HepG2 (cell line): ENCODE data around the gene NINJ2. TPM values are rescaled to one million over a fixed set of nuclear protein-coding genes. Genes with fewer than 3 reads are reported as not detected.

ENCODE experiments used
- BATF2 ChIP-seq: sonication (generic); formaldehyde crosslinking; IDR thresholded peaks from 2 replicates; pipeline ENCODE4 v1.8.0; 2022; ENCODE audit warnings: mild to moderate bottlenecking, missing genetic modification reagents, moderate library complexity
- CBFB ChIP-seq: sonication (generic); formaldehyde crosslinking; IDR thresholded peaks from 2 replicates; pipeline ENCODE4 v1.4.0; 2020; ENCODE audit warnings: missing genetic modification reagents
- DDIT3 ChIP-seq: sonication (generic); formaldehyde crosslinking; IDR thresholded peaks from 2 replicates; pipeline ENCODE4 v1.4.0; 2020; ENCODE audit warnings: mild to moderate bottlenecking, missing genetic modification reagents
- ERF ChIP-seq: IDR thresholded peaks from 2 replicates; pipeline ENCODE4 v1.6.1; 2018; ENCODE audit warnings: missing biosample characterization, missing genetic modification reagents
- GFI1 ChIP-seq: sonication (generic); formaldehyde crosslinking; IDR thresholded peaks from 2 replicates; pipeline ENCODE4 v1.5.0; 2020; ENCODE audit warnings: missing genetic modification reagents, mild to moderate bottlenecking, borderline replicate concordance
- HMGXB4 ChIP-seq, 2 experiments: sonication (generic) in 1 of 2; formaldehyde crosslinking in 1 of 2; IDR thresholded peaks; 2 replicates each; pipeline versions ENCODE4 v1.4.0 to v1.6.1; 2018 to 2020; ENCODE audit warnings: missing genetic modification reagents in 2 of 2, borderline replicate concordance in 1 of 2, low read depth in 1 of 2, mild to moderate bottlenecking in 1 of 2, missing biosample characterization in 1 of 2
- KDM2A ChIP-seq: sonication (generic); formaldehyde crosslinking; IDR thresholded peaks from 2 replicates; pipeline ENCODE4 v1.4.0; 2020; ENCODE audit warnings: low read depth, missing genetic modification reagents, borderline replicate concordance
- KLF9 ChIP-seq: IDR thresholded peaks from 2 replicates; pipeline ENCODE4 v1.6.1; 2016; ENCODE audit warnings: low read depth
- MEIS1 ChIP-seq: sonication (generic); formaldehyde crosslinking; IDR thresholded peaks from 2 replicates; pipeline ENCODE4 v1.9.0; 2021; ENCODE audit warnings: mild to moderate bottlenecking, missing genetic modification reagents, moderate library complexity, borderline replicate concordance
- NFKBIZ ChIP-seq: IDR thresholded peaks from 2 replicates; pipeline ENCODE4 v1.6.1; 2018; ENCODE audit warnings: missing genetic modification reagents, missing compliant biosample characterization
- PLRG1 ChIP-seq: fragments of 450-650 bp; conservative IDR thresholded peaks from 2 replicates; pipeline ENCODE4 v1.6.1; 2016
- RAD51 ChIP-seq: fragments of 450-650 bp; IDR thresholded peaks from 2 replicates; pipeline ENCODE4 v1.6.1; 2016; ENCODE audit warnings: borderline replicate concordance
- REPIN1 ChIP-seq: sonication (generic); formaldehyde crosslinking; IDR thresholded peaks from 2 replicates; pipeline ENCODE4 v1.8.0; 2022; ENCODE audit warnings: missing genetic modification reagents, low read depth, mild to moderate bottlenecking, borderline replicate concordance
- SMARCC2 ChIP-seq: fragments of 450-650 bp; IDR thresholded peaks from 2 replicates; pipeline ENCODE4 v1.6.1; 2017; ENCODE audit warnings: antibody characterized with exemption, mild to moderate bottlenecking
- TCF7L2 ChIP-seq: IDR thresholded peaks from 2 replicates; pipeline ENCODE4 v1.6.1; 2011; ENCODE audit warnings: mild to moderate bottlenecking, low read depth, low read length, moderate library complexity
- XRCC5 ChIP-seq: fragments of 200-400 bp; formaldehyde crosslinking; optimal IDR thresholded peaks from 2 replicates; pipeline ENCODE3; 2017; ENCODE audit warnings: mild to moderate bottlenecking, low read length
- ZBTB43 ChIP-seq: sonication (generic); formaldehyde crosslinking; conservative IDR thresholded peaks from 2 replicates; pipeline ENCODE4 v1.4.0; 2020; ENCODE audit warnings: missing genetic modification reagents
- ZC3H4 ChIP-seq: sonication (generic); formaldehyde crosslinking; IDR thresholded peaks from 2 replicates; pipeline ENCODE4 v1.4.0; 2020; ENCODE audit warnings: missing genetic modification reagents, borderline replicate concordance
- ZNF17 ChIP-seq: sonication (generic); formaldehyde crosslinking; IDR thresholded peaks from 2 replicates; pipeline ENCODE4 v1.5.0; 2020; ENCODE audit warnings: mild to moderate bottlenecking, missing genetic modification reagents
- ZNF296 ChIP-seq: sonication (generic); formaldehyde crosslinking; conservative IDR thresholded peaks from 2 replicates; pipeline ENCODE4 v1.5.0; 2020; ENCODE audit warnings: mild to moderate bottlenecking, missing genetic modification reagents
- ZSCAN22 ChIP-seq: sonication (generic); formaldehyde crosslinking; IDR thresholded peaks from 2 replicates; pipeline ENCODE4 v1.4.0; 2020; ENCODE audit warnings: mild to moderate bottlenecking, missing genetic modification reagents
- polyA plus RNA-seq, 8 experiments: library from polyadenylated mRNA; depleted of rRNA in 3 of 8; stranded (reverse) in 7 of 8; unstranded in 1 of 8; fragments of >200 nt; fragmentation: Illumina TruSeq in 4 of 8; extraction: Trizol in 4 of 8; gene quantifications; 2 replicates each; pipeline versions ENCODE4 v1.2.1 to v1.2.3, GENCODE V29; 2011 to 2016; ENCODE audit warnings: low read depth in 4 of 8, missing spikeins in 1 of 8, mixed read lengths in 1 of 8; ENCODE audit not compliant: insufficient read depth in 1 of 8
- total RNA-seq, 5 experiments: library from RNA; depleted of rRNA; stranded (reverse); fragments of >200 nt; fragmentation: Illumina TruSeq; extraction: Trizol; gene quantifications; 2 replicates each; pipeline ENCODE4 v1.2.3, GENCODE V29; 2016; ENCODE audit warnings: low read depth in 1 of 5

The NINJ2 gene
- total and polyA plus RNA-seq, 2 of the 13 experiments (the other 11 are each of a cell fraction or from before 2014, with no cell fraction given) = 0.62 to 3.8 TPM

GRCh38 chr12:646442-647384 is 16.5 kb downstream of the NINJ2 start (continued):
- TF ChIP-seq DDIT3 (no peak), KLF9 (CRISPR knock-in tag) (0 out of 2 replicates have a peak, but pooled peaks have one; percentile 48), ERF (CRISPR knock-in tag) (peak; percentile 95), CBFB (CRISPR knock-in tag) (no peak; the same call in 1 of the 2 replicates), ZSCAN22 (CRISPR knock-in tag) (no peak), REPIN1 (CRISPR knock-in tag) (peak; percentile 59; the same call in 1 of the 2 replicates), MEIS1 (peak; percentile 92), SMARCC2 (no peak), ZNF17 (CRISPR knock-in tag) (no peak), KDM2A (CRISPR knock-in tag) (peak; percentile 60; the same call in 1 of the 2 replicates), TCF7L2 (no peak), RAD51 (no peak), GFI1 (peak; percentile 92), XRCC5 (no peak), ZNF296 (CRISPR knock-in tag) (no peak), ZBTB43 (CRISPR knock-in tag) (peak; percentile 90), HMGXB4 (CRISPR knock-in tag; IDR thresholded peaks at IDR 0.05; ENCODE audit: borderline replicate concordance in 1 of 2, low read depth in 1 of 2) (peak in 1 of 2 experiments; percentile 64; a peak in 3 of 4 replicates), NFKBIZ (CRISPR knock-in tag) (0 out of 2 replicates have a peak, but pooled peaks have one; percentile 25), PLRG1 (no peak), ZC3H4 (no peak), BATF2 (CRISPR knock-in tag) (no peak)
